ENCODE measurements around the gene CHID1.
A peak's percentile ranks its signal among the peaks of the same experiment; 100 is the strongest.

CHID1 gene

DNA sequence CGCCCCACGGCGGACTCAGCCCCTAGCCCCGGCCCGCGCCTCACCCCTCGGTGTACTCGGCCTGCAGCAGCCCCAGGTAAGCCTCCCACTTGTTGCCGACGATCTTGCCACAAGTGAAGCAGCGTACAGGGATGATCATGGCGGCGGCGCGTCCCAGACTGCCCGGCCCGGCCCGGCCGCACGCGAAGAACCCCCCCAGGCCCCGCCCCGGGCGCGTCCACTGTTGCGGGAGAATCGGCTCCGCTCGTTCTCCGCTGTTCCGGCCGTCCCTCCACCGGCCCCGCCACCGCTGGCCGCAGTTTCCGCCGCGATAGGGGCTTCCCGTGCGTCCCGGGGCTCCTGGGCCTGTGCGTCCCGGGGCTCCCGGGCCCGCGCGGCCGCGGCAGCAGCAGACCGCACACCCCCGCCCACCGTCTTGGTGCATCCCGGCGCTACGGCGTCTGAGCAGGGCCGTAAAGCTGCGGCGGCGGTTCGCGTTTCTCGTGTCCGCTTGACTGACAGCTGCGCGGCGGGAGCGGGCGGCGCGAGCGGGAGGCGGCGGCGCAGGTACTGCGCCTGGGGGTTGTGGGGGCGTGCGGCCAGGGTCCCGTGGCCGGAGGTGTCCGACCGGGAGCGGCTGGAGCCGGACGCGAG is 68.1 kb downstream of the CHID1 start, which contains the start of the genes POLR2L and TSPAN4:
TSS of gene POLR2L (minus strand) at position 160 of the 633 bp plus-strand sequence. CDS start at position 139, 21 bp downstream.
TSS of gene TSPAN4 (plus strand) at position 483 of the 633 bp plus-strand sequence. CDS start 7,453 bp downstream, outside the sequence.
- ChIA-PET POLR2A (interaction anchor here (0.8 to 7.7 kb wide), 6 partner anchors 11 to 46 kb away, joined by 4 to 109 read pairs (median 6); partner anchors contain the start of genes CD151, CRACR2B, PNPLA2 and RPLP2), CTCF (interaction anchor here (1.3 kb wide), 2 partner anchors 133 to 209 kb away, joined by 3 to 4 read pairs; no protein-coding TSS in a partner anchor)
- DNase-seq (ENCODE audit: low read depth, low spot score): no peak
- TF ChIP-seq, protein P1, sequence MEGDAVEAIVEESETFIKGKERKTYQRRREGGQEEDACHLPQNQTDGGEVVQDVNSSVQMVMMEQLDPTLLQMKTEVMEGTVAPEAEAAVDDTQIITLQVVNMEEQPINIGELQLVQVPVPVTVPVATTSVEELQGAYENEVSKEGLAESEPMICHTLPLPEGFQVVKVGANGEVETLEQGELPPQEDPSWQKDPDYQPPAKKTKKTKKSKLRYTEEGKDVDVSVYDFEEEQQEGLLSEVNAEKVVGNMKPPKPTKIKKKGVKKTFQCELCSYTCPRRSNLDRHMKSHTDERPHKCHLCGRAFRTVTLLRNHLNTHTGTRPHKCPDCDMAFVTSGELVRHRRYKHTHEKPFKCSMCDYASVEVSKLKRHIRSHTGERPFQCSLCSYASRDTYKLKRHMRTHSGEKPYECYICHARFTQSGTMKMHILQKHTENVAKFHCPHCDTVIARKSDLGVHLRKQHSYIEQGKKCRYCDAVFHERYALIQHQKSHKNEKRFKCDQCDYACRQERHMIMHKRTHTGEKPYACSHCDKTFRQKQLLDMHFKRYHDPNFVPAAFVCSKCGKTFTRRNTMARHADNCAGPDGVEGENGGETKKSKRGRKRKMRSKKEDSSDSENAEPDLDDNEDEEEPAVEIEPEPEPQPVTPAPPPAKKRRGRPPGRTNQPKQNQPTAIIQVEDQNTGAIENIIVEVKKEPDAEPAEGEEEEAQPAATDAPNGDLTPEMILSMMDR (IDR thresholded peaks at IDR 0.05; ENCODE audit: insufficient read depth, low read length, missing control alignments): no peak
- peak within 1 kb of the TSS; percentile 86 for H3K4me3 ChIP-seq (ENCODE audit: low read depth, low read length)

DNA sequence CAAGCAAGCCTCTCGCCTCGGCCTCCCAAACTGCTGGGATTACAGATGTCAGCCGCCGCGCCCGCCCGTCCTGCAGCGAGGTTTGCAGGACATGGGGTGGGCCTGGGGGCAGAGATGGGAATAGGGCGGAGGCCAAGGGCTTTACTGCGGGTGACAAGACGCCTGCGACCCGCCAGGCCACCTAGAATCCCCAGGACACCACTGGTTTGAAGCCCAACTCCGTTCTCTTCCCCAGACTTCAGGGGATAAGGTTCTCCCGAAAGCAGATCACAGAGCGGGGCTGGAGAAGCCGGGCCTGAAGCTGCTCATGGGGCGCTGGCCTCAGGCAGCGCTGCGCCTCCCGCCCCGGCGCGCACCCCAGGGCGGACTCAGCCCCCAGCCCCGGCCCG is 68.6 kb downstream of the CHID1 start:
- no peak for DNase-seq (ENCODE audit: low read depth, low spot score)
- peak overlapping the region; percentile 86 for H3K4me3 ChIP-seq (ENCODE audit: low read depth, low read length)
- CTCF ChIA-PET: no interaction called here
- TF ChIP-seq, protein P1 (IDR thresholded peaks at IDR 0.05; ENCODE audit: insufficient read depth, low read length, missing control alignments): no peak
- POLR2A ChIA-PET: interaction anchor here (0.6 to 7.7 kb wide), 2 partner anchors 10 to 17 kb away, joined by 3 to 109 read pairs; partner anchors contain the start of genes CD151 and CRACR2B

DNA sequence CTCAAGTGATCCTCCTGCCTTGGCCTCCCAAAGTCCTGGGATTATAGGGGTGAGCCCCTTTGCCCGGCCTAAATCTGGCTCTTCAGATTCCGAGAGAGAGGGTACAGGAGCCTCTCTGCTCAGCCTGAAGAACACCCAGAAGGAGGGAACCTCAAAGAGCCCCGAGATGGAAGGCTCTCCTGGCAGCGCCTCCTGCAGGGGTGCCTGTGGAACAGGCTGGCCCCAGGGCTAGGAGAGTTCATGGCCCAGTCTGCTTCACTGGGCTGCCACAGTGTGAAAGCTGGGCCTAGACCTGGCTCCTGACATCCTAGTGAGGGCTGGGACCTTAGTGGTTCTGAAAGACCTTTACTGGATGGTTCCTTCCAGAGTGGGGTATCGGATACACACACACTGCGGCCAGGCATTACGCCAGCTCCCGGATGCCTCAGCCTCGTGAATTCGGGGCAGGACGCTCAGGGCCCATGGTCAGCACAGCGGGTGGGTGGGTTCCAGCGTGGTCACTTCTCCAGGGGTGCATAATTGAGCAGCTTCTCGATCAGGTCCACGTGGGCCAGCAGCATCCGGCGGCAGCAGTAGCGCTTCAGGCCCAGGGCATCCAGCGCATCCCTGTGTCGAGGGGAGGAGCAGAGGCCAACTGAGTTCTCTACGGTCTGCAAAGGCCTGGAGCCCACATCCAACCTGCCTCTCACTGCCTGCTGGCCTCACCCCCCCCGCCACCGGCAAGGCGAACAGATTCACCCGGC is 70.6 kb downstream of the CHID1 start:
- H3K4me3 ChIP-seq (ENCODE audit: low read depth, low read length): peak overlapping the region; percentile 86
- TF ChIP-seq, protein P1 (IDR thresholded peaks at IDR 0.05; ENCODE audit: insufficient read depth, low read length, missing control alignments): peak; percentile 35
- ChIA-PET CTCF (interaction anchor here (1.8 kb wide), 1 partner anchor 9 kb away, joined by 7 read pairs; no protein-coding TSS in a partner anchor), POLR2A (interaction anchor here (1.0 to 2.9 kb wide), 2 partner anchors 10 to 20 kb away, joined by 3 to 12 read pairs; partner anchors contain the start of gene PNPLA2)
- no peak for DNase-seq (ENCODE audit: low read depth, low spot score)

DNA sequence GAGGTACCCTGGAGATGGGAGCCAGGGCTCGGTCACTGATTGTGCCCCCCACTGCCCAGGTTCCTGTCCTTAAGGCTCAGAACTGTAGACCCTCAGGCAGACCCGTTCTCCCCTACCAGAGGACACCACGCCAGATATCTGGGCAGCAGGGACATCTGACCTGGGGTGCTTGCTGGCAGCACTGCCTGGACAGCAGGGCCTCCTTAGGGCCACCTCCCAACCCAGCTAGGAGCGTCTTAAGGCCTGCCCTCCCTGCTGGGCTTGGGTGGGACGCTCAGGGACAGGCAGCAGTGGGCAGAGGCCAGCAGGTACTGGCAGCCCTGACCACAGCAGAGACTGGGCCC is 71.4 kb downstream of the CHID1 start:
- TF ChIP-seq, protein P1 (IDR thresholded peaks at IDR 0.05; ENCODE audit: insufficient read depth, low read length, missing control alignments): no peak
- ChIA-PET POLR2A (interaction anchor here (2.9 kb wide), 1 partner anchor 20 kb away, joined by 12 read pairs; the partner anchor contains the start of gene PNPLA2), CTCF (interaction anchor here (1.8 kb wide), 1 partner anchor 8 kb away, joined by 7 read pairs; no protein-coding TSS in a partner anchor)
- no peak overlapping the region for H3K4me3 ChIP-seq (ENCODE audit: low read depth, low read length)
- DNase-seq (ENCODE audit: low read depth, low spot score): no peak

DNA sequence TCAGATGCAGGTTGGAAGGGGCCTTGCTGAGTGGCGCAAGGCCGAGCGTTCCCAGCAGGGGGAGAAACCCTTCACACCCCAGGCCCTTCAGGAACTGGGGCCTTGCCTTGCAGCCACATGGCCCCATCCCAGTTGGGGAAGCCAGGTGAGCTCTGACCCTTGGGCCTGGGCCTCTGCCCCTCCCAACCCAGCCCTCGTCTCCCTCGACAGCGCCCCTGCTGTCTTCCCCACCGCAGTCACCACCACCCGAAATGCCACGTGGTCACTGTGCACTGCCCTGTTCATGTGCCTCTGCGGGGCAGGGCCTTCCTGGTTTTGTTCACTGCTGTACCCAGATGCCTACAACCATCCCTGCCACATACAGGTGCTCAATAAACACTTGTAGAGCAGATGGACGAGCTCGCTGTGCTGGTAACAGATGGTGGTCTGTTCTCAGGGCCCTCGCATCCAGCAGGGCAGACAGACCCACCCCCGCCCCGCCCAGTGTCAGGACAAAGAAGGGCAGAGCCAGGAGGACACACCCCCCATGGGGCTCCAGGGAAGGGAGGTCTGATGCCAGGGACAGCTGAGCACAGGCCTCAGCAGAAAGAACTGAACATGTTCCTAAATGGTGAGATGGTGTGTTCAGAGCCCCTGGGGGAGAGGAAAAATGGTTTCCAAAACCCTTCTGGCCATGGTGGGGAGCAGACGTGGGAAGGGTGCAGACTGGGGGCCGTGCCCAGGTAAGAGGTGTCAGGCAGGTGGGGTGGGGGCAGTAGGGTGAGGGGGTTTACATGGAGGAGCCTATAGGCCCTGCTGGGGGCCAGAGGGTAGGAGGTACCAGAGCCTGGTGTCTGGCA is 72.0 kb downstream of the CHID1 start:
- no peak for DNase-seq (ENCODE audit: low read depth, low spot score)

More for the DNA sequence above, 72.0 kb downstream of the CHID1 start:
- TF ChIP-seq, protein P1 (IDR thresholded peaks at IDR 0.05; ENCODE audit: insufficient read depth, low read length, missing control alignments): peak; percentile 42
- ChIA-PET CTCF (interaction anchor here (0.9 kb wide), 1 partner anchor 27 kb away, joined by 3 read pairs; no protein-coding TSS in a partner anchor), POLR2A (interaction anchor here (0.7 to 2.9 kb wide), 2 partner anchors 19 to 20 kb away, joined by 4 to 12 read pairs; partner anchors contain the start of gene PNPLA2)
- no peak overlapping the region; the same call in 1 of the 2 replicates for H3K4me3 ChIP-seq (ENCODE audit: low read depth, low read length)
